Activated T-cell treated with anti-CD3 and anti-CD28 coated beads, Interleukin-2, amount 50 U/mL, for 72 hours (primary cell): ENCODE results near the gene MAEL. TPM values are rescaled to one million over a fixed set of nuclear protein-coding genes. Genes with fewer than 3 reads are reported as not detected.

Experiments used
- ATAC-seq, 2 donors: fragments of 150-1000 bp; cut with Tn5 transposase; replicated peaks in 1 of 2; 2 replicates each; pipeline ENCODE4 v1.10.0; 2021; ENCODE audit warnings: moderate library complexity in 2 of 2, mild to moderate bottlenecking in 1 of 2
- DNase-seq, 2 donors: peaks; one replicate each; pipeline ENCODE4 v3.0.0; 2021 to 2022; ENCODE audit warnings: mixed read lengths in 1 of 2
- H3K27ac Mint-ChIP-seq: one replicate; pipeline ENCODE4 v1.8.0; 2022; ENCODE audit warnings: mild to moderate bottlenecking, moderate library complexity, mixed read lengths
- H3K27me3 Mint-ChIP-seq: one replicate; pipeline ENCODE4 v1.8.0; 2022; ENCODE audit warnings: low read depth, mixed read lengths
- H3K36me3 Mint-ChIP-seq, 2 donors: one replicate each; pipeline ENCODE4 v1.8.0; 2022; ENCODE audit warnings: mixed read lengths in 2 of 2, mild to moderate bottlenecking in 1 of 2; ENCODE audit not compliant: insufficient read depth in 2 of 2
- H3K4me1 Mint-ChIP-seq: one replicate; pipeline ENCODE4 v1.8.0; 2022; ENCODE audit warnings: low read depth, mixed read lengths
- H3K4me3 Mint-ChIP-seq, 2 donors: one replicate each; pipeline ENCODE4 v1.8.0; 2022; ENCODE audit warnings: mild to moderate bottlenecking in 2 of 2, mixed read lengths in 2 of 2, moderate library complexity in 2 of 2
- H3K9me3 Mint-ChIP-seq, 2 donors: one replicate each; pipeline ENCODE4 v1.8.0; 2022; ENCODE audit warnings: mixed read lengths in 2 of 2
- total RNA-seq, 2 donors: library from RNA; stranded (reverse); gene quantifications; one replicate each; pipeline ENCODE4 v1.2.3, GENCODE V29; 2022

Gene MAEL
- total RNA-seq, 2 donors from 2014 or later, result 0.60 TPM; not detected in 1

DNA sequence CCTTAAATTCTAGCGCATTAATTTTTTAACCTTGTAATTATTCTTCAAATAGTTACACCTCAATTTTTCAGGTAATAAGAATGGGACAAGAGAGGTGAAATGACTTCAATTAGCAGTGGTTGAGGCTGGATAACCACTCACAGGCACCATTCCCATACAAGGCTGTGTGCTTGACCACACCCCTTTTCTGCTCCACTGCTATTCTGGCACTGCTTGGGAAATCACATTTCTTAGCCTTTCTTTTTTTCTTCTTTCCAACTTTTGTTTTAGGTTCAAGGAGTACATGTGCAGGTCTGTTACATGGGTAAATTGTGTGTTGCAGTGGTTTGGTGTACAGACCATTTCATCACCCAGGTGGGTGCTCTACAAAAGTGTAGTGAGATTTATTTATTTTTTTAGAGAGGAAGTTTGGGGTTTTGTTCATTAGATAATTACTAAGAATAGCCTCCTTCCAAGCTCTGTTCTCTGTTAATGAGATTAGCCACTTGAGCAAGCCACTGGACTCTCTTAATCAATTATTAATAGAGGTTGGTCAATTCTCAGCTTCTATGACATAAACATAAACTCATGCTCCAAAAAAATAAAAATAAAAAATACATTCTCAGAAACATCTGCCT lies 28.1 kb upstream of the MAEL start:
- Mint-ChIP-seq H3K4me3 (no peak overlapping the region), H3K9me3 (no peaks in the 10 kb centered on the region), H3K36me3 (no peaks in the 10 kb centered on the region), H3K27me3 (no peaks in the 10 kb centered on the region), H3K4me1 (no peaks in the 10 kb centered on the region), H3K27ac (no peak overlapping the region)
- DNase-seq (no peak), ATAC-seq (no peak)

DNA sequence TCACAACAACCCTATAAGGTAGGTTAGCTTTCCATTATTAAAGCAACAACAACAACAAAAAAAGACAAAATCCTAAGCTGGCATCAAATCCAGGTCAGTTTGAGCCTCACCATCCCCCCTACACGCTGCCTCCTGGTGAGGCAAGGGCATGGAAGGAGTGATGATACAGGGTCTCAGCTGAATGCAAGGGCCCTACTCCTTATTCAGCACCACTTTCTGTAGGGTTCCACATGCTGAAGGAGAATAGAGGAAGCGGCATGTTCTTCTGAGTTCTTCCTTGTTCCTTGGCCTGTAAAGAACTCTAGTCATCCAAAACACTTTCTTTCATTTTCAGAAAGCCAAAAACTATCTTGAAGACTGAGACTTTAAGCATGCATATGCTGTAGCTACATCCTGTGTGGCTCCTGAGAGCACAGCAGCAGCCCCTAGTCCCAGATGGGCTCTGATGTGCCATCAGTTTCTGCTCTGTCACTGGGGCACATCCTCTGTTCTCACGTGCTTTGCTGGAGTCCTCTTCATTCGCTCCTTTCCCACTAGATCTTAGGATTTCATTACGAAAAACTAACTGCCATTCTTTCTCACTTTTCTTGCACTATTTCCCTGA lies 19.9 kb upstream of the MAEL start:
- no peaks in the 10 kb centered on the region for H3K9me3 Mint-ChIP-seq
- peaks cover 51% of the 10 kb centered on the region for H3K4me1 Mint-ChIP-seq
- ATAC-seq, result peak; percentile 45 to 46
- peak overlapping the region; percentile 0 to 2 for H3K4me3 Mint-ChIP-seq
- H3K36me3 Mint-ChIP-seq, result no peaks in the 10 kb centered on the region
- H3K27ac Mint-ChIP-seq, result peak overlapping the region; percentile 2
- no peak for DNase-seq
- peaks cover 27% of the 10 kb centered on the region for H3K27me3 Mint-ChIP-seq

DNA sequence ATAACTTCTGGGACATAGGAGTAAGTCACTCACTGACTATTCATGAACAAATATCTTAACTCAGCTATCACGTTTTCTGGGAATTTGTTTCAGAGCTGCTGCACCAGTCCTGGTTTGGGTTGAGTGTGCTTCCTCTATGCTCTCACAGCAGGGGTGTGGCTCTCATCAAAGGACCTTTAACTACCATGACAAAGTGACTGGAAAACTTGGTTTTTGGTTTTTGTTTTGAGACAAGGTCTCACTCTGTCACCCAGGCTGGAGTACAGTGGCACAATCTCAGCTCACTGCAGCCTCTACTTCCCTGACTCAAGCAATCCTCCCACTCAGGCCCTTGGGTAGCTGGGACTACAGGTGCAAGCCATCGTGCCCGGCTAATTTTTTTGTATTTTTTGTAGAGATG lies 17.8 kb upstream of the MAEL start:
- DNase-seq (no peak), ATAC-seq (peak; percentile 26 to 39)
- Mint-ChIP-seq H3K4me3 (no peak overlapping the region), H3K36me3 (no peaks in the 10 kb centered on the region), H3K9me3 (no peaks in the 10 kb centered on the region), H3K27ac (no peak overlapping the region), H3K27me3 (peaks cover 34% of the 10 kb centered on the region), H3K4me1 (peaks cover 67% of the 10 kb centered on the region)

DNA sequence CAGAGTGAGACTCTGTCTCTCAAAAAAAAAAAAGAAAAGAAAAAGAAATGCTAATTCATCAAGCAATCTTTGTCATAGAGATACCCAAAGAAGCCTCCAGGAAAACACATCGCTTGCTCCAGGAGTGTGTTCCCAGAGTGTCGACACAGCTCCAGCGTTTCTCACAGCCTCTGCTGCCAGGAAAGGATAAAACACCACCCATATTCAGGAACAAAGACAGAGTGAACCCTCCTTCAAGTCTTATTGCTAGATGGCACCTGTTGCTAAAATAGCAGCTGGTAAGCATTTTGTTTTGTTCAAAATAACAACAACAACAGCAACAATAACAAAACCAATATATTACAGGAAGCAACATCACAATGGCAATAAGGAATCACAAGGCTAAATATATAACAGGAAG lies 16.9 kb upstream of the MAEL start:
- peak overlapping the region in 1 of 2 donors; percentile 35 for H3K4me3 Mint-ChIP-seq
- H3K4me1 Mint-ChIP-seq, result peaks cover 71% of the 10 kb centered on the region
- no peak for DNase-seq
- H3K36me3 Mint-ChIP-seq, result no peaks in the 10 kb centered on the region
- no peaks in the 10 kb centered on the region for H3K9me3 Mint-ChIP-seq
- H3K27ac Mint-ChIP-seq, result peak overlapping the region; percentile 29
- ATAC-seq, result no peak
- peaks cover 34% of the 10 kb centered on the region for H3K27me3 Mint-ChIP-seq

DNA sequence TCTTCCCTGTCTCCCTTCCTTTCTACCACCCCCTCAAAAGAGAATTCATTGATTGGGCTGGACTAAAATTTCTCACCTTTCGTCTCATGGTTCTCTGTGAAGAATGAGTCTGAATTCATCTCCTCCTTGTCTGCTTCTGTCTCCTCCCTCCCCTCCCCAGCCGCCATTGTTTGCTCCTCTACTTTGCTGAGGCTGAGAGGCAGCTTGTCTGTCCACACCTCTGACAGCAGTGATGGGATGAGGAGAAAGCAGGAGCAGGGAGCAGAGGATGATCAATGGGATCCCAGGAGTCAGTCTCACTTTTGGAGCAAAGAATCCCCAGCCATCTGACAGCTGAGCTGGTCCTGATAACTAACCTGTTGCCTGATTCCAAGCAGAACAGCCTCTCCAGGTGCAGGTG lies 16.3 kb upstream of the MAEL start:
- Mint-ChIP-seq H3K4me1 (peaks cover 69% of the 10 kb centered on the region), H3K4me3 (peak overlapping the region in 1 of 2 donors; percentile 35), H3K27ac (no peak overlapping the region), H3K9me3 (no peaks in the 10 kb centered on the region), H3K36me3 (no peaks in the 10 kb centered on the region), H3K27me3 (peaks cover 36% of the 10 kb centered on the region)
- ATAC-seq, result no peak
- no peak for DNase-seq

DNA sequence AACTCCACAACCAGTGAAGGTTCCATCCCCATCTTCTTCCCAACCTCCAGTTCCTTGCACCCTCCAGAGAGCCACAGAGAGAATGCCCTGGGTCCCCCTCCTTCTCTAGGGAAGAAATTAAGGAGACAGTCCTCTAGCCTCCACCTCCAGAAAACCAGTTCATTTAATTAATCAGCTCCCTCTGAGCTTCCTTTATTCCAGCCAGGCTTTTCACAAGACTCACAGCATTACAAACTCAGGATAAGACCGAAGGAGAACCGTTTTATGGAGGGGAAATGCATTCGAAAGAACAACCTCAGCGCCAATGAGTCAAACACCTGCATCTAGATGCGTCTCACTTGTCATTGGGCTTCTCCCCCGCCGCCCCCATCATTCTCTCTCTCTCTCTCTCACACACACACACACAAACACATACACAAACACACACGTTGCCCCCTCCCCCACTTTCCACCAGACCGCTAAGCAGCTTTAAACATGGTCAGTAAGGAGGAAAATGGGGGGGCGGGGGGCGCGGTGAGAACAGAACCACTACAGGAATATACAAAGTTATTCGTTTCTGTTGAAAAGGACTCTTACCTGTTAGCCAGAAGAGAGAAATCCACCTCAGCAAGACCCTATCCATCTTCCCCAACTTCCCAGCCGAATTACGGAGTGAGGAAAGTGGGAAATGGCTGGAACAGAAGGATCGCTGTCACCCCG lies 14.3 kb upstream of the MAEL start:
- peak; percentile 43 to 48 for ATAC-seq
- H3K36me3 Mint-ChIP-seq, result no peaks in the 10 kb centered on the region
- peak overlapping the region; percentile 94 to 98 for H3K4me3 Mint-ChIP-seq
- H3K27ac Mint-ChIP-seq, result peak overlapping the region; percentile 86
- H3K4me1 Mint-ChIP-seq, result peaks cover 54% of the 10 kb centered on the region
- H3K9me3 Mint-ChIP-seq, result no peaks in the 10 kb centered on the region
- peak; percentile 50 to 55 for DNase-seq
- peaks cover 31% of the 10 kb centered on the region for H3K27me3 Mint-ChIP-seq

DNA sequence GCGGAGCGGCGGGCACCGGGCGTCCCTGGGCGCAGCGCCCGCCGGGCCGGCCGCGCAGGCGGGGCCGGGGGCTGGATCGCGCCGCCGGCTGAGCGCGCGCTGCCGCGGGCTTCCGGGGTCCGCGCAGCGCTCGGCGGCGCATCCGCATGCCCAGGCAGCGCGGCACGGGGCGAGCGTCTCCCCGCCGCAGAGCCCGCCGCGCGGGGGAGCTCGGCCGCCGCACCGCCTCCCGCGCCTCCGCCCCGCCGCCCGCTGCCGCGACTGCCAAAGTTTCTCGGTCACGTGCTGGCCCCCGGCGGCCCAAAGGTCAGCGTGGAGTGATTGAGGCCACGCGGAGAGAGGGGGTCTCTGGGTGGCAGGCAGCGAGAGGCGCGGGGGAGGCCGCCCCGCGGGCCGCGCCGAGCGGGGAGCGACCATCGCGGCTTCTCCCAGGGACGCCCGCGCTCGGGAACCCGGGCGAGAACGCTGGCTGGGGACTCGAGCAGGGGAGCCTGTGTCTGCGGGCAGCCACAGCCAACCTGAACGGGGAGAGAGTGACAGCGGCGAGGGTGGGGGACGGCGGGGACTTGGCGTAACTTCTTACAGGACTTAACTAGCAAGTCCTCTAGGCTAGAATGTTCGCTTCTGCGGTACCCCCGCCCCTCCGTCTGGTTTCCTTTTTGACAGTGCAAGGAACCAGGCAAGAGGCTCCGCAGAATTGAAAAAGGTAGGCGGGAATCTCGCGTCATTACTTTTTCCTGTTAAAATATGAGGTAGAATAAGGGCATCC lies 13.5 kb upstream of the MAEL start, which contains the start of gene ILDR2:
Gene ILDR2 (minus strand): TSS at position 180 of the 769 bp plus-strand sequence. CDS start 272 bp downstream, outside the sequence.
- H3K27ac Mint-ChIP-seq, result peak within 1 kb of the TSS; percentile 86
- peaks cover 31% of the 10 kb centered on the region for H3K27me3 Mint-ChIP-seq
- H3K36me3 Mint-ChIP-seq, result no peaks in the 10 kb centered on the region
- H3K9me3 Mint-ChIP-seq, result no peaks in the 10 kb centered on the region
- ATAC-seq (peak; percentile 84 to 89), DNase-seq (peak; percentile 69 to 73)
- H3K4me3 Mint-ChIP-seq, result peak within 1 kb of the TSS; percentile 94 to 98
- H3K4me1 Mint-ChIP-seq, result peaks cover 47% of the 10 kb centered on the region

DNA sequence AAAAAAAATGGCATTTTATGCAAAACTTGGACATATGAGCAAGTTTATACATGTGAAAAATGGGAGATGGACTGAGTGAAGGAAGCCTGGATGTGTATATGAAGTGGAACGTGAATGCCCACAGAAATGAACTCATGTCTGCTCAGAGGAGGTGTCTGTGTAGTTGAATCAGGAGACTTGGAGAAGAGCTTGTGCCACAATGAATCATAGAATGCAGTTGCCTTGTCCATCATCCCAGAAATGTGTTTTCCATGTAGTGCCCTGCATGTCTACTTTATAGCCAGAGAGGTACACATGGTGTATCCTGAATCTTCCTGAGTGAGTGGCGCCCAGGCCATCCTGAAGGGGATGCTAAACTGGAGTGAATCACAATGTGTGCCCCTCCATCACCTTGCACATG lies 11.1 kb upstream of the MAEL start:
- no peaks in the 10 kb centered on the region for H3K36me3 Mint-ChIP-seq
- no peak overlapping the region for H3K27ac Mint-ChIP-seq
- DNase-seq, result no peak
- H3K4me3 Mint-ChIP-seq, result no peak overlapping the region
- H3K27me3 Mint-ChIP-seq, result peaks cover 22% of the 10 kb centered on the region
- ATAC-seq, result no peak
- H3K4me1 Mint-ChIP-seq, result peaks cover 32% of the 10 kb centered on the region
- no peaks in the 10 kb centered on the region for H3K9me3 Mint-ChIP-seq

DNA sequence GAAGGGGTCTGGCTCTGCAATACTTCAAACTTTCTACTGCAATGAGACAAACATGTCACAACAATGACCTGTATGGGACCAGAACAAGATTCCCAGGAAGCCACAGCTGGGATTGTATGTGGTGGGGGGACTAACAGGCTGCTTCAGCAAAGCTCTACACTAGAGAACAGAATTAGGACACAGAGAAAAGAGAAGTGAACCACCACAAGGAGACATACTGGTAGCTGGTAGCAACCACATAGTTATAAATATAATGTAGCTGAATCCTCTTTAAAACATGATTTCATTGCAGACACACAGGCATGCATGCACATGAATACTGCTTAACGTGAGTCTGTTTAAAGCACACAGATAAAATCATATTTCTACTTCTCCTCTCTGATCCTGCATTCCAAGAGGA lies 10.3 kb upstream of the MAEL start:
- no peak for ATAC-seq
- Mint-ChIP-seq H3K36me3 (no peaks in the 10 kb centered on the region), H3K4me1 (peaks cover 23% of the 10 kb centered on the region), H3K9me3 (no peaks in the 10 kb centered on the region), H3K4me3 (no peak overlapping the region), H3K27ac (no peak overlapping the region), H3K27me3 (peaks cover 18% of the 10 kb centered on the region)
- no peak for DNase-seq

DNA sequence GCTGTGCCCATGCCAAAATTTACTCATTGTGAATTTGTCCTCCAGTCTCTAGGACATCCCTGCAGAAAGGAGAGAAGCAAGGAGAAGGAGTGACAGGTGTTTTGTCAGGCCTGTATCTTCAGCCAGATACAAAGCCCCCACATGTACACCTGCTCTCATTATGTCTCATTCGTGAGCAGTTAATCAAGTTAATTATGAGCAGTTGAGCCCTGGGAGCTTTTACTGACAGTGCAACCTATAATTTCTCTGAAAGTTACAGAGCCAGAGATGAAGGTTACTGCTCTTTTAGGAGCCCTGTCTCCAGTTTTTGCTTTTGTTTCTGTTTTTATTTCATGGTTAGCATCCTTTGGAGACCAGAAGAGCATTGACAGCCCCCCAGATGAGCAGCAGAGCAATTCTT lies 8.7 kb upstream of the MAEL start:
- DNase-seq (no peak), ATAC-seq (no peak)
- Mint-ChIP-seq H3K4me3 (no peak overlapping the region), H3K4me1 (peaks cover 10% of the 10 kb centered on the region), H3K27me3 (peaks cover 20% of the 10 kb centered on the region), H3K27ac (no peak overlapping the region), H3K9me3 (peaks cover 0 to 2% of the 10 kb centered on the region in 2 donors), H3K36me3 (no peaks in the 10 kb centered on the region)

DNA sequence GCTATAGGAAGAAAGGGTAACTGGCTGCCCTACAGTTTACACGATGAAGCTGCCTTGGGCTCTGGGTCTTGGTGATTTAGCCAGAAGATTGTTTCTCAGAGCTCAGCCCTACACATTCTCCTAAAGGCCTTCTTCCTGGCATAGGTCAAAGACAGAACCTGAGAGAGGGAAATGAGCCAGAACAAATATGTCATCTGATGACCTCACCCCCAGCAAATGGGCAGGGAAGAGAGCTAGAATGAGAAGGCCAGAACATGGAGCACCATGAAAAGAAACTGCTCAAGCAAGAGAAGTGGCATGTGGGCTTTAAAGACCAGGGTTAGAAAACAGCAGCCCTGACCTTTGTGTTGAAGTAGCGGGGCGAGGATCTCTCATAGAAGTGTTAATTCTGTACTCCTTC lies 8.3 kb upstream of the MAEL start:
- ATAC-seq, result no peak
- no peak overlapping the region for H3K27ac Mint-ChIP-seq
- peaks cover 20% of the 10 kb centered on the region for H3K27me3 Mint-ChIP-seq
- H3K9me3 Mint-ChIP-seq, result peaks cover 0 to 2% of the 10 kb centered on the region in 2 donors
- H3K4me3 Mint-ChIP-seq, result no peak overlapping the region
- no peak for DNase-seq
- peaks cover 8% of the 10 kb centered on the region for H3K4me1 Mint-ChIP-seq
- H3K36me3 Mint-ChIP-seq, result no peaks in the 10 kb centered on the region

DNA sequence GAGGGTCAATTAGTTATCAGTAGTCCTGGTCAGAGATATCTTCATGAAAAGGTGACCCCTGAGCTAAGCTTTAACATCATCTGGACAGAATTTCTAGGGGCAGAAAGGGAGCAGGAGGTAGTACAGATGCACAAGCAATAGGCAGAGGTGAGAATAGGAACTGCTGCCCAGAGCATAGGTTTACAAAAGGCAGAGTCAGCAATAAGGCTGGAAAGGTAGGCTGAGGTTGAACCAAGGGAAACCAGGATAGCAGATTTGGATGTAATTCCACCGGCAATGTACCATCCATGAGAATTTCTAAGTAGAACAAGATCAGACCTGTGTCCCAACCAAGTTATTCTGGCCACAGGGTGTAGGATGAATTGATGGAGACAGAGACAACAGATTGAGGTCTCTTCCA lies 7.5 kb upstream of the MAEL start:
- peaks cover under 1% of the 10 kb centered on the region for H3K4me1 Mint-ChIP-seq
- no peak for DNase-seq
- H3K4me3 Mint-ChIP-seq, result no peak overlapping the region
- ATAC-seq, result no peak
- H3K36me3 Mint-ChIP-seq, result no peaks in the 10 kb centered on the region
- H3K9me3 Mint-ChIP-seq, result peaks cover 0 to 2% of the 10 kb centered on the region in 2 donors
- H3K27ac Mint-ChIP-seq, result no peak overlapping the region
- H3K27me3 Mint-ChIP-seq, result peaks cover 20% of the 10 kb centered on the region

DNA sequence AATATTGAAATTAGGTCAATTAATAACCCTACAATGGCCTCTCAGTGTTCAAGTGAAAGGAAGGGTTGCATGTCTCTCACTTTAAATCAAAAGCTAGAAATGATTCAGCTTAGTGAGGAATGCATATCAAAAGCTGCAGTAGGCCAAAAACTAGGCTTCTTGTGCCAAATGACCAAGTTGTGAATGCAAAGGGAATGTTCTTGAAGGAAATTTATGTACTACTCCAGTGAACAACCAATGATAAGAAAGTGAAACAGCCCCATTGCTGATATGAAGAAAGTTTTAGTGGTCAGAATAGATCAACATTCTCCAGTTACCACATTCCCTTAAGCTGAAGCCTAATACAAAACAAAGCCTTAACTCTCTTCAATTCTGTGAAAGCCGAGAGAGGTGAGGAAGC lies 10.0 kb downstream of the MAEL start:
- Mint-ChIP-seq H3K4me3 (peak overlapping the region in 1 of 2 donors; percentile 50), H3K36me3 (peaks cover 3 to 5% of the 10 kb centered on the region in 2 donors), H3K4me1 (peaks cover 19% of the 10 kb centered on the region), H3K9me3 (peaks cover 4% of the 10 kb centered on the region in 2 donors), H3K27ac (no peak overlapping the region), H3K27me3 (peaks cover 9% of the 10 kb centered on the region)
- ATAC-seq, result peak; percentile 25 to 38
- no peak for DNase-seq
